ENCODE data around the gene METTL21C. TPM values are rescaled to one million over a fixed set of nuclear protein-coding genes. Genes with fewer than 3 reads are reported as not detected.

Gene METTL21C
- total RNA-seq, 1 donor from 2014 or later = not detected

- H3K36me3 ChIP-seq (ENCODE audit: control insufficient read depth, insufficient read depth, low read length) = no peaks in the 10 kb centered on the region
- no peak for TF ChIP-seq CTCF (IDR thresholded peaks at IDR 0.05; ENCODE audit: insufficient read depth, low read length, severe bottlenecking)
Measured at GRCh38 chr13:102648046-102648445, 46.8 kb downstream of the METTL21C start.

GRCh38 chr13:102645701-102646100 is 49.1 kb downstream of the METTL21C start:
- TF ChIP-seq CTCF (IDR thresholded peaks at IDR 0.05; ENCODE audit: insufficient read depth, low read length, severe bottlenecking) = no peak
- H3K27me3 ChIP-seq (ENCODE audit: control insufficient read depth, insufficient read depth, low read length) = no peaks in the 10 kb centered on the region
- H3K36me3 ChIP-seq (ENCODE audit: control insufficient read depth, insufficient read depth, low read length) = no peaks in the 10 kb centered on the region
- FAIRE-seq = no peak
- H3K4me3 ChIP-seq (ENCODE audit: low read depth, low read length) = no peak overlapping the region
- no peak for DNase-seq (ENCODE audit: low read depth)

More at GRCh38 chr13:102648046-102648445, 46.8 kb downstream of the METTL21C start:
- Histone ChIP-seq H3K4me3 (ENCODE audit: low read depth, low read length) (no peak overlapping the region), H3K27me3 (ENCODE audit: control insufficient read depth, insufficient read depth, low read length) (no peaks in the 10 kb centered on the region)
- DNase-seq (ENCODE audit: low read depth) (peak; percentile 47), FAIRE-seq (no peak)

GRCh38 chr13:102643656-102644055 is 51.2 kb downstream of the METTL21C start:
- H3K27me3 ChIP-seq (ENCODE audit: control insufficient read depth, insufficient read depth, low read length) = no peaks in the 10 kb centered on the region
- no peak overlapping the region for H3K4me3 ChIP-seq (ENCODE audit: low read depth, low read length)
- no peaks in the 10 kb centered on the region for H3K36me3 ChIP-seq (ENCODE audit: control insufficient read depth, insufficient read depth, low read length)
- FAIRE-seq (no peak), DNase-seq (ENCODE audit: low read depth) (no peak)
- no peak for TF ChIP-seq CTCF (IDR thresholded peaks at IDR 0.05; ENCODE audit: insufficient read depth, low read length, severe bottlenecking)

DNA sequence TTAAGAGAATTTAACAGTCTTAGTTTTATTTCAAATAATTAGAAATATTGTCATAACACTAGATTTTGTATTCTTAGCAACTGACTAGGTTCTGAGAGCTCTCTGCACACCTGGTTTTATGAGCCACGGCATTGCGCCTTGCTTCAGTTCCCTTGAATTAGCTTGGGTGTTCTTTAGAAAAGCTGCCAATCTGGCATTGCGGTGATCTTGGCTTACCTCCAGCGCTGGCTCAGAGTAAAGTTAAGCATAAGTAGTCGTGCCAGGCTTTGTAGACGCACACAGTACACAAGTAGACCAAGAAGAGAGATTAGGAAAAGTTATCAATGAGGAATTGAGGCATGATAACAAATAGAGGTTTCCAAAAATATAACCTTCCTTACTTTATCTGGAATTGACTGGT is 52.4 kb downstream of the METTL21C start:
- Histone ChIP-seq H3K27me3 (ENCODE audit: control insufficient read depth, insufficient read depth, low read length) (no peaks in the 10 kb centered on the region), H3K4me3 (ENCODE audit: low read depth, low read length) (no peak overlapping the region), H3K36me3 (ENCODE audit: control insufficient read depth, insufficient read depth, low read length) (no peaks in the 10 kb centered on the region)
- no peak for TF ChIP-seq CTCF (IDR thresholded peaks at IDR 0.05; ENCODE audit: insufficient read depth, low read length, severe bottlenecking)
- FAIRE-seq (no peak), DNase-seq (ENCODE audit: low read depth) (peak; percentile 12)

DNA sequence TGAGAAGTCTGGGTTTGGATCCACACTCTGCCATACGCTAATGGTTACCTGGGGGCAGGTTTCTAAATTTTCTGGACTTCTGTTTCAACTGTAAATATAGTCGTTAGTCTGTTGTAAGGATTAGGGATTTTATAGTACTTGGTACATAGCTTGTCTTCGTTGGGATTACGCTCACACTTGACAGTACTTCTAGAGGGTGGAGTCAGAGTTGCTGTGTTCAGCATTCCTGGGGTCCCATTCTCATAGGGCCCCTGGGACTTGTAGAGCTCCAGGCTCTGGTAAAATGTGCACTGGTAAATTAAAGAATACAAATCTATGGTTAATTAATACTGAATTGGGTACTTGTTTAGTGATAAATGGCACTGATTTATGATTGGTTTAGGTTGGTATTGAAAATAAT is 52.8 kb downstream of the METTL21C start:
- Histone ChIP-seq H3K36me3 (ENCODE audit: control insufficient read depth, insufficient read depth, low read length) (no peaks in the 10 kb centered on the region), H3K27me3 (ENCODE audit: control insufficient read depth, insufficient read depth, low read length) (no peaks in the 10 kb centered on the region), H3K4me3 (ENCODE audit: low read depth, low read length) (no peak overlapping the region)
- TF ChIP-seq CTCF (IDR thresholded peaks at IDR 0.05; ENCODE audit: insufficient read depth, low read length, severe bottlenecking) = no peak
- FAIRE-seq (no peak), DNase-seq (ENCODE audit: low read depth) (no peak)

GRCh38 chr13:102638741-102639140 is 56.1 kb downstream of the METTL21C start:
- Histone ChIP-seq H3K4me3 (ENCODE audit: low read depth, low read length) (no peak overlapping the region), H3K27me3 (ENCODE audit: control insufficient read depth, insufficient read depth, low read length) (no peaks in the 10 kb centered on the region), H3K36me3 (ENCODE audit: control insufficient read depth, insufficient read depth, low read length) (peaks cover 6% of the 10 kb centered on the region)
- TF ChIP-seq CTCF (IDR thresholded peaks at IDR 0.05; ENCODE audit: insufficient read depth, low read length, severe bottlenecking) = no peak
- DNase-seq (ENCODE audit: low read depth) = no peak
- FAIRE-seq = no peak

Data from bronchial epithelial cell (primary cell).